Stimulated activated naive CD8-positive, alpha-beta T cell treated with anti-CD3 and anti-CD28 coated beads, Interleukin-15, amount 100 ng/mL, for 72 hours (primary cell): ENCODE data around the gene HIBADH.

Source experiments
- ATAC-seq: fragments of 150-1000 bp; cut with Tn5 transposase; 2 replicates; pipeline ENCODE4 v1.10.0; 2021; ENCODE audit warnings: mild to moderate bottlenecking, moderate library complexity
- DNase-seq, 2 donors: peaks; one replicate each; pipeline ENCODE4 v3.0.0; 2021 to 2022
- H3K27ac Mint-ChIP-seq, 2 donors: one replicate each; pipeline ENCODE4 v1.8.0; 2022; ENCODE audit warnings: mild to moderate bottlenecking in 2 of 2, mixed read lengths in 2 of 2, moderate library complexity in 2 of 2
- H3K27me3 Mint-ChIP-seq: one replicate; pipeline ENCODE4 v1.8.0; 2022; ENCODE audit warnings: mixed read lengths
- H3K4me1 Mint-ChIP-seq: one replicate; pipeline ENCODE4 v1.8.0; 2022; ENCODE audit warnings: mild to moderate bottlenecking, mixed read lengths
- H3K4me3 Mint-ChIP-seq, 2 donors: one replicate each; pipeline ENCODE4 v1.8.0; 2022; ENCODE audit warnings: mild to moderate bottlenecking in 2 of 2, mixed read lengths in 2 of 2, moderate library complexity in 1 of 2
- H3K9me3 Mint-ChIP-seq, 2 donors: one replicate each; pipeline ENCODE4 v1.8.0; 2022; ENCODE audit warnings: mixed read lengths in 2 of 2

The HIBADH gene

DNA sequence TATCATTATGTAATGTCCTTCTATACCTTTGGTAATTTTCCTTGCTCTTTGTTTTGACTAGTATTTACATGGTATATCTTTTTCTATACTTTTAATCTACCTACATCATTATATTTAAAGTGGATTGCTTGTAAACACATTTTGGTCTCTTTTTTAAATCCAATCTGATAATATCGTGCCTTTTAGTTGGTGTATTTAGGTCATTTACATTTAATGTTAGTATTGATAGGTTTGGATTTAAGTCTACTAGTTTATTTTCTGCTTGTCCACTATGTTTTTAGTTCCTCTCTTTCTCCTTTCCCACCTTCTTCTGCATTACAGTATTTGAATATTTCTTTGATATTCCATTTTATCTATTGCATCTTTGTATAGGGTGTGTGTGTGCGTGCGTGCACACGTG lies 95.4 kb downstream of the HIBADH start:
- no peak overlapping the region for H3K4me3 Mint-ChIP-seq
- H3K27me3 Mint-ChIP-seq: no peaks in the 10 kb centered on the region
- H3K9me3 Mint-ChIP-seq: peaks cover 14 to 16% of the 10 kb centered on the region in 2 donors
- ATAC-seq: no peak
- H3K4me1 Mint-ChIP-seq: no peaks in the 10 kb centered on the region
- H3K27ac Mint-ChIP-seq: no peak overlapping the region
- no peak for DNase-seq

DNA sequence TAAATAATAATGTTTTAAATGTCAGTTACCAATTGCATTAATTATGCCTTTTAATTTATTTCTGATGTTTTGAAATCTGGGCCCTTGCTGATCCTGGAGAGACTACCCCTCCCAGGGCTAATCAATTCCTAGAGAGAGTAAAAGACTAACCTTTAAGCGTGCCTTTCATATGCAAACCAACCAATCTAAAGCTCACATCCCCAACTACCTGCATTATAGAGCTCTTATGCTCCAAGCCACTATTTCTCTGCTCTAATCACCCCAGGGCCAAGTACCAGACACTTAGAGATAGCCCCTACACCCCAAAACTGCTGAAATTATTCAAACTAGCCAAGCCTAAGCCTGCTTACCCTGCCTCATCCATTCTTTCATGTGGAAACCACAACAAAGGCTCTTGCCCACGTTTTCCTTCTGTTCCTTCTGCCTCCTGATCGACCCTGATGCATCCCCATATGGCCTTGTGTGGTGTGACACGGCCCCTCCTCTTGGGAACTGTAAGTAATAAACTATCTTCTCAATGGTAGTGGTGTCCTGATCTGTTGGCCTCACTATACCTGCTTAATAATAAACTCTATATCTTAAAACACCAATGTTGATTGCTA lies 97.7 kb downstream of the HIBADH start:
- Mint-ChIP-seq H3K9me3 (peaks cover 14 to 16% of the 10 kb centered on the region in 2 donors), H3K27ac (no peak overlapping the region), H3K4me1 (no peaks in the 10 kb centered on the region), H3K27me3 (no peaks in the 10 kb centered on the region), H3K4me3 (no peak overlapping the region)
- no peak for ATAC-seq
- DNase-seq: no peak

DNA sequence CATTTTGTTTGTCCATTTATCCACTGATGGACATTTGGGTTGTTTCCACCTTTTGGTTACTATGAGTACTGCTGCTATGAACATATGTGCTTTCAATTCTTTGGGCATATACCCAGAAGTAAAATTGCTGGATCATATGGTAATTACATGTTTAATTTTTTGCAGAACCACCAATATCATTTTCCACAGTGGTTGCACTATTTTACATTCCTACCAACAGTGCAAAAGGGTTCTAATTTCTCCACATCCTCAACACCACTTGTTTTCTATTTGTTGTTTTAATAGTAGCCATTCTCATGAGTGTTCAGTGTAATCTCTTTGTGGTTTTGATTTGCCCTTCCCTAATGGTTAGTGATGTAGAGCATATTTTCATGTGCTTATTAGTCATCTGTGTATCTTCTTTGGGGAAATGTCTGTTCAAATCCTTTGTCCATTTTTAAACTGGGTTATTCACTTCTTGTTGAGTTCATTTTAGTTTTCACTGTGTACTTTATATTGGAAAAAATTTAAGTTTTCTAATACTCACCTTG lies 101.9 kb downstream of the HIBADH start:
- Mint-ChIP-seq H3K27me3 (no peaks in the 10 kb centered on the region), H3K9me3 (peaks cover 6 to 9% of the 10 kb centered on the region in 2 donors), H3K27ac (no peak overlapping the region), H3K4me1 (no peaks in the 10 kb centered on the region), H3K4me3 (no peak overlapping the region)
- DNase-seq (no peak), ATAC-seq (no peak)

DNA sequence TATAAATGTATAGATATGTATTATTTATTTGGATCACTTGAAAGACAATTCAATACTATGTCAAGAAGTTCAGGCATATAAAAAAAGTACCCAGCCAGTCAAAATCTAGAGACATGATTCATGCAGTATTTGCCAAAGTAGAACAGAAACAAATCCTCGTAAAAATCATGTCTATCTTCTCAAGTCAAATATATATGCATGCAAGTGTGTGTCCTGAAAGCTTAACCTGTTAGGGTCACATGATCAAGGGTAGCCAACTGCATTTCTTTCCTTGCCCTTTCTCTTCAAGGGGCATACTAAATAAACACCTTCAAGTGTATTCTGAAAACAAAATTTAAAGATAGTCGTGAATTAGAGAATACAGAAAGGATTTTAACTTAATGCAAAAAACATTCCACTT lies 107.0 kb downstream of the HIBADH start:
- H3K4me1 Mint-ChIP-seq: no peaks in the 10 kb centered on the region
- H3K4me3 Mint-ChIP-seq: no peak overlapping the region
- DNase-seq (no peak), ATAC-seq (no peak)
- H3K9me3 Mint-ChIP-seq: no peaks in the 10 kb centered on the region
- no peak overlapping the region for H3K27ac Mint-ChIP-seq
- no peaks in the 10 kb centered on the region for H3K27me3 Mint-ChIP-seq

DNA sequence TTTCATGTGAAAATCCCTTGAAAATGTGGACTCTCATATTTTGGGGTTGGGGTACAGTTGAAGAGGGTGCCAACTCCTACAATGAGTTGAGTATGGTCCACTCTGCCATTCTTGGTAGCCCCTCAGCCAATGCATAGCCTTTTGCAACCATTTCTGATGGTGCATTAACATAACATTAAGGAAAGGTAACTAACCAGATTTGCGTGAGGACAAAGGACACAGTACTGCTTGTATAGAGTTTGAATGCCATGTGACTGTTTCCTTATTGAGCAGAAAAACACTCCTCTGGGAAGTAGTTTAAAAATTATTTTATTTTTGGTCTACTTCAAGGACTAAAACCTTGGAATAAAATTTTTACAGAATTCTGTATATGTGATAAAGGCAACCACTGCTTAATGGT lies 107.9 kb downstream of the HIBADH start:
- Mint-ChIP-seq H3K4me3 (no peak overlapping the region), H3K4me1 (no peaks in the 10 kb centered on the region), H3K27me3 (no peaks in the 10 kb centered on the region), H3K9me3 (no peaks in the 10 kb centered on the region), H3K27ac (no peak overlapping the region)
- ATAC-seq (no peak), DNase-seq (no peak)

DNA sequence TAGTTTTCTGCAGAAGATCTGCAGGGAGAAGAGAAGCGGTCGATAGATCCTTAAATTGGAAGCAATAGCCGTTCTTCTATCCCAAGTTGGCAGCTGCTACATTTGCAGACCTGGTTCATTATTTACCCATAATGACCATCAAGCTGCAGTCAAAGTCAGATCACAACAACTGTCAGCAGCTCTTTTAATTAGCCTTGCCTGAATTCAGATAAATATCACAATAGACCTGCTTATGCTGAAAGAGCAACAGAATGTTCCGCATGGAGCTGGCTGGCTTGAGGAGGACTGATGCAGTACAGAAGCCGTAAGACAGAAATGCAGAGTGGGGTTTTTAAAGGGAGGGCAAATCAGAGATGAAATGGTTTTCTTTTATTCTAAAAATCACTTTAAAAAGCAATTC lies 109.4 kb downstream of the HIBADH start:
- H3K4me3 Mint-ChIP-seq: no peak overlapping the region

DNA sequence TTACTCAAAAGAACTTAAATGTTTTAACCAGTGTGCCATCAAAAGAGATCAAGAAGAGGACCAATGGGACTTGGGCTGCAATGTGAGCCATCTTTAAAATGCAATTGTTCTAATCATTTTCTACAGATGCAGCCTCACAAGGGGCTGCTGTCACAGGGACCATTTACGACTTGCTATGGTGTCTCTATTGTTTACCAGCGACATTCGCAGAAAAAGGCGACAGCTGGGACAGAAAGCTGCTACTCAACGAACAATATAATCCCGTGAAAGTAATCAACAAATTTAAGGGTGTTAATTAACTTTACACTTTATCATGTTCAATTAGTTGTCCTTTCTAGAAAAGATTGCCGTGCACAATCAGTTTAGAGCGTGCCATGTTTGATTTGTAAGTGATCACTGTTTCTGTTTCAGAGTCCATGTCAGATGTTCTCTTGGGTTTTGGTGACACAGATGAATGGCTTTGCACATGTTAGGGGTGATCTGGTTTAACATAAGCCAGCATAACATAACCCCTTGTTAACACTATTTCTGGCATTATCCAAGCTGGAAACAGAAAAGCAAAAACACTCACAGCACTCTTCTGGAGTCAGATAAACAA lies 110.8 kb downstream of the HIBADH start:
- no peaks in the 10 kb centered on the region for H3K4me1 Mint-ChIP-seq

More for the DNA sequence above, 109.4 kb downstream of the HIBADH start:
- Mint-ChIP-seq H3K9me3 (no peaks in the 10 kb centered on the region), H3K27me3 (no peaks in the 10 kb centered on the region), H3K4me1 (no peaks in the 10 kb centered on the region), H3K27ac (no peak overlapping the region)
- ATAC-seq (no peak), DNase-seq (no peak)

DNA sequence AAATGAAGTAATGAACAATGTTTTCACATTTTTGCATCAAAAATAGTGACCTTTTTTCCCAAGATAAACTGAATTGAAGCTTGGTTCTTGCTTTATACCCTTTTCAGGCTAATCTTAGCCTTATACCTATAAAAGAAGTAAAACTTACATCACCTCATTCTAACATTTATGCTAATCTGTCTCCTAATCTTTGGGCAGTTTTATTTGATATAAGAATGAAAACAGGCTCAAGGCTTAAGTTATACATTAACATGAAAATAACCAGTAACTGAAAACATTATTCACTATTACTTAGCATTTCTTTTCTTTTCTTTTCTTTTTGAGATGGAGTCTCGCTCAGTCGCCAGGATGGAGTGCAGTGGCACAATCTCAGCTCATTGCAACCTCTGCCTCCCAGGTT lies 113.1 kb downstream of the HIBADH start:
- Mint-ChIP-seq H3K27me3 (no peaks in the 10 kb centered on the region), H3K4me1 (no peaks in the 10 kb centered on the region), H3K4me3 (no peak overlapping the region), H3K9me3 (no peaks in the 10 kb centered on the region), H3K27ac (no peak overlapping the region)
- DNase-seq: no peak
- ATAC-seq: no peak

More for the DNA sequence above, 110.8 kb downstream of the HIBADH start:
- Mint-ChIP-seq H3K9me3 (no peaks in the 10 kb centered on the region), H3K4me3 (no peak overlapping the region), H3K27me3 (no peaks in the 10 kb centered on the region), H3K27ac (no peak overlapping the region)
- DNase-seq: no peak
- ATAC-seq: no peak

DNA sequence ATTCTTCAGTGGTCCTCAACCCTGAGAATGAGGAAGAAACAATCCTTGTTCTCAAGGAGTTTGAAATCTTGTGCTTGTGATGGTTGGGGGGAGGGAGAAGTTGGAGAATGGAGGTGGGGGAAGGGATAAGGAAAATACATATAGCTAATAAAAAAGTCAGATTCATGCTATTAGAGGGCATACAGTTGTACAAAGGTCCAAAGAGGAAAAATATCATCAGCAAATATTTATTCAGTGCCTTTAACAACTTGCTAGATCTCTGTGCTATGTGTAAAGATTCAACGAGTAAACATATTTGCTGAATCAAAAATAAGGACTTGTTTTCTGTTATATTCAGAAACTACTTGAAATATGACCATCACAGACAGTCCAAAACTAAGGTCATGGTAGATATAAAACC lies 114.4 kb downstream of the HIBADH start:
- no peaks in the 10 kb centered on the region for H3K4me1 Mint-ChIP-seq
- H3K4me3 Mint-ChIP-seq: no peak overlapping the region
- H3K27me3 Mint-ChIP-seq: no peaks in the 10 kb centered on the region
- H3K27ac Mint-ChIP-seq: no peak overlapping the region
- no peak for ATAC-seq
- H3K9me3 Mint-ChIP-seq: no peaks in the 10 kb centered on the region
- no peak for DNase-seq

DNA sequence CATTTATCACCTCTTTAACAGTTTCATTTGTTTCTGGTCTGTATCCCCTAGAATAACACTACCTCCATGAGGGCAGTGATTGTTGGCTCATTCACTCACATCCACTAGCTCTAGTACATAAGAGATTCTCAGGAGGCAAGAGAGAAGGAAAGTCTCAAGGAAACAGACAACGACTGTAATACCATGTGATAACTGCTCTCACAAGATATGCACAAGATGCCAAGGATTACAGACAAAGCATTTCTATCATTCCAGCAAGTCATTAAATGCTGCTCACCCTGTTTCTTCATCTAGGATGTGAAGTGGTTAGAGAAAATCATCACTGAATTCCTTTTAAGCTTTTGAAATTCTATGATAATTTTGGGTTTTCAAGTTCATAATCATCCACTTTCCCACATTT lies 115.3 kb downstream of the HIBADH start:
- no peak overlapping the region for H3K27ac Mint-ChIP-seq
- no peak overlapping the region for H3K4me3 Mint-ChIP-seq
- H3K9me3 Mint-ChIP-seq: no peaks in the 10 kb centered on the region
- ATAC-seq: no peak
- no peaks in the 10 kb centered on the region for H3K27me3 Mint-ChIP-seq
- no peak for DNase-seq
- no peaks in the 10 kb centered on the region for H3K4me1 Mint-ChIP-seq

DNA sequence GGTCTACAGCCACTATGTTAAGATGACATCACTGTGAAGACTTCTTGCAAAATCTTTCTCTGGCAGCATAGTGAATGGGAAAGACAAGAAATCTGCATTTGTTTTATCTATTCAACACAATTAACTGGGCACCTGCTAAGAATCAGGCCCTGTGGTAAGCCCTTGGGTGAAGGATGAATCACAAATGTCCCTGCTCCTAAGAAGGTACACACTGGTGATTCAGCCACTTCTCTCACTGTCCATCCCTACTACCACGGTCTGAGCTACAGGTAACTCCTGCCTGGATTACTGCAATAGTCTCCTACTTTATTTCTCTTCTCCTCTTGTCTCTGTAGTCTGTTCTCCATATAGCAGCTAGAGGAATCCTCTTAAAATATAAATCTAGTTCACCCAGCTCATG lies 116.1 kb downstream of the HIBADH start:
- no peak for DNase-seq
- H3K4me1 Mint-ChIP-seq: no peaks in the 10 kb centered on the region
- H3K27ac Mint-ChIP-seq: no peak overlapping the region
- no peak for ATAC-seq
- no peak overlapping the region for H3K4me3 Mint-ChIP-seq
- no peaks in the 10 kb centered on the region for H3K9me3 Mint-ChIP-seq
- no peaks in the 10 kb centered on the region for H3K27me3 Mint-ChIP-seq

DNA sequence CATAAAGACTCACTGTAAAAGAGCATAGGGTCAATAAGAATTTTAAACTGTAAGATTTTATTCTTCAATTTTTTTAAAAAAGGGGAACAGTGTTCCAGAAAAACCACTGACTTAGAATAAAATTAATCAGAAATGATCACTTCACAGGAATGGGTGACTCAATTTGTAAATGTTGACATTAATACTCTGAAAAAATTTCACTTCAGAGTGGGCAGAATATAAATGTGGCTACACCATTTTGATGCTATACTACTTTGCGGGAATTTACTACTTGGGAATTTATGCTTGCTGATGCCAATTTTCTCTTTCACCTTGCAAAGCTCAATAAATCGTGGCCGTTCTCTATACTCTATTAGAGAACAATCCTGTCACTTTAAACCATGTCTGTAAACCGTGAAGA lies 126.9 kb downstream of the HIBADH start:
- Mint-ChIP-seq H3K27me3 (no peaks in the 10 kb centered on the region), H3K9me3 (no peaks in the 10 kb centered on the region), H3K4me1 (no peaks in the 10 kb centered on the region), H3K4me3 (no peak overlapping the region), H3K27ac (no peak overlapping the region)
- DNase-seq (no peak), ATAC-seq (no peak)

DNA sequence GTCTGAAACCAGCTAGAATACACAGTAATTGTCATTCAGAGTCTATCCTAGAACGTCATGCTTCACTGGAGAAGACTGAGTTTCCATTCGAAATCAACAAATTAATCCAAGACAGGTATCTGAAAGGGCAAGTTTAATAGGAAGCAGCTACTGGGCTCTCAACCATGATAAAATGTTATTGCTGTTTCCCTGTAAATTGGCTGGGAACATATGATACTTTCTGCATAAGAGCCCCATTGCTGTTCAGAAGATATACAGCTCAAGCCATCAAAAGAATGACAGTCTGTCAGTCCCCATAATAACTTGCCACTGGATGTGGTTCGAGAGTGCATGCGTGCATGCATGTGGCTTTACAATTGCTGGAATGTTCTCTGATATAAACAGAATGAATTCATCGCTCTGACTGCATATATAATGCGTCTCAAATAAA lies 129.0 kb downstream of the HIBADH start:
- Mint-ChIP-seq H3K27ac (peak overlapping the region in 1 of 2 donors; percentile 40), H3K9me3 (no peaks in the 10 kb centered on the region), H3K4me3 (no peak overlapping the region), H3K27me3 (no peaks in the 10 kb centered on the region), H3K4me1 (no peaks in the 10 kb centered on the region)
- ATAC-seq (no peak), DNase-seq (no peak)

DNA sequence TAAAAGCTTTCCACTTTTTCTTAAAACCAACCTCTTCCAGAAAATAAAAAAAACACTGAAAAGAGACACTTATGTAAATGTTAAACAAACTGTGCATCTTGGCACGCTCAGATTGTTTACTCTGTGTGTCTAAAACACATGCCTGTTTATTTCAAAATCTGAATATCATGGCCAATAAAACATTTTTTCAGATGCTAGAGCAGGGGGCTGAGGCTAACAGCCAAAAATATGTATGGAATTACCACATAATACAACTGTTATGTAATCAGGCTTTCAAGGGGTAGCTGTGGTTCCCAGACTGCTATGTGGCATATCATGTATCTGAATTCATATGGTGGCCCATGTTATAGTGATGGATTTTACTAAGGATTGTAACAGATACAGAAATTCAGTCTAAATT lies 130.4 kb downstream of the HIBADH start:
- Mint-ChIP-seq H3K9me3 (no peaks in the 10 kb centered on the region), H3K4me1 (no peaks in the 10 kb centered on the region), H3K27me3 (no peaks in the 10 kb centered on the region), H3K4me3 (no peak overlapping the region), H3K27ac (no peak overlapping the region)
- DNase-seq (no peak), ATAC-seq (no peak)

DNA sequence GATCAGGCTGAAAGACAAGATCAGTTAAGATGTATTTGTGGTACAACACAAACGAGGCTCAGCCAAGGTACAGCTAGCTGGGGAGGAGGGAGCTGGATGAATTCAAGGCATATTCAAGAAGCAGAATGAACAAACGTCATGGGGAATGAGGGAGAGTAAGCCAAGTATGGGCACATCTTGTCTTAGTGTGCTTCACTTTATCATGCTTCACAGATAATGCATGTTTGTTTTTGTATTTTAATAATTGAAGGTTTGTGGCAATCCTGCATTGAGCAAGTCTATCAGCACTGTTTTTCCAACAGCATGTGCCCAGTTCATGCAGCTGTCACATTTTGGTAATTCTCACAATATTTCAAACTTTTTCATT lies 135.4 kb downstream of the HIBADH start:
- no peak overlapping the region for H3K4me3 Mint-ChIP-seq
- H3K27me3 Mint-ChIP-seq: no peaks in the 10 kb centered on the region
- no peak for DNase-seq

DNA sequence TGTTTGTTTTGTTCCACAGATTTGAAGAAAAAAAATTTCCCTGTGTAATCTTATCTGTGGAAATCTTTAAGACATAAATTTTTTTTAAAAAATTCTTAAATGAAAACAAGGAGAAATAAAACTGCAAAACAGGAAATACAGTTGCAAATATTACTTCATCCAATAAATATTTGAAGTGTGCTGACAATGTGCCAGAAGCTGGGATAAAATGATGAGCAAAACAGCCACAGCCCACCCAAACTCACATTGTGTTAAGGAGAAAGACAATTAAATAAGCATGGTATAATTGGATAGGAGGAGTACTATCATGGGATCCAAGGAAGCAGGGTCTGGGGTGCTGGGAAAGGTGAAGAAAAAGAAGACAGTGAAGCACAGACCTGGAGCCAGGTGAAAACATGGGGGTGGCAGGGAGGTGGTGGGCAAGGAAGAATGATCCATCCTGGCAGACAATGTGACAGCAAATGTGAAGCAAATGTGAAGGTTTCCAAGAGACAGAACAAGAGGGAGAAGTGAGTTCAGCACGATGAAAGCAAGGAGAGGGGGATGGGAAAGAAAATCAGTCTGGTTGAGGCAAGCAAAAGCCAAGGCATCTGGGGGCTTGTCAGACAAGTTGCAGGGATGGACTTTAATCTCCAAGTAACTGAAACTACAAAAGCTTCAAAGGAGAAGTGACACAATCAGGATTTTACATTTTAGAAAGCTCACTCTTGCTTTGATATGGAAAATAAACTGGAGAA lies 135.9 kb downstream of the HIBADH start:
- Mint-ChIP-seq H3K4me3 (no peak overlapping the region), H3K4me1 (no peaks in the 10 kb centered on the region), H3K9me3 (no peaks in the 10 kb centered on the region), H3K27ac (no peak overlapping the region), H3K27me3 (no peaks in the 10 kb centered on the region)
- ATAC-seq (no peak), DNase-seq (no peak)

More for the DNA sequence above, 135.4 kb downstream of the HIBADH start:
- Mint-ChIP-seq H3K4me1 (no peaks in the 10 kb centered on the region), H3K9me3 (no peaks in the 10 kb centered on the region), H3K27ac (no peak overlapping the region)
- ATAC-seq: no peak
